ENCODE measurements around the gene MND1. TPM values are rescaled to one million over a fixed set of nuclear protein-coding genes. Genes with fewer than 3 reads are reported as not detected.

Gene MND1
- total RNA-seq, 4 donors from 2014 or later: 2.3 to 4.2 (median 3.8) TPM

- TF ChIP-seq CTCF (IDR thresholded peaks at IDR 0.05) (peak; percentile 59 to 90 (median 78)), POLR2A (IDR thresholded peaks at IDR 0.05) (no peak)
- H3K9me3 ChIP-seq: no peaks in the 10 kb centered on the region
- no peaks in the 10 kb centered on the region for H3K36me3 ChIP-seq
- peak overlapping the region in 2 of 4 donors; percentile 9 to 42 for H3K27ac ChIP-seq
- intact Hi-C loops (cut with DNase I): loop anchor here (5.0 to 10.0 kb wide), 2 partner anchors 88 to 139 kb away; partner anchors contain the start of gene MND1
- peak overlapping the region in 2 of 4 donors; percentile 15 to 29 for H3K4me3 ChIP-seq
- DNase-seq: peak; percentile 13
- 37 to 51% methylated on average over 12 of the region's 12 CpGs for WGBS, 2 donors
- H3K27me3 ChIP-seq: no peaks in the 10 kb centered on the region
- H3K4me1 ChIP-seq: peaks cover 0 to 16% (median 6%) of the 10 kb centered on the region in 3 donors
Measured at GRCh38 chr4:153432965-153433753, 88.7 kb downstream of the MND1 start.

DNA sequence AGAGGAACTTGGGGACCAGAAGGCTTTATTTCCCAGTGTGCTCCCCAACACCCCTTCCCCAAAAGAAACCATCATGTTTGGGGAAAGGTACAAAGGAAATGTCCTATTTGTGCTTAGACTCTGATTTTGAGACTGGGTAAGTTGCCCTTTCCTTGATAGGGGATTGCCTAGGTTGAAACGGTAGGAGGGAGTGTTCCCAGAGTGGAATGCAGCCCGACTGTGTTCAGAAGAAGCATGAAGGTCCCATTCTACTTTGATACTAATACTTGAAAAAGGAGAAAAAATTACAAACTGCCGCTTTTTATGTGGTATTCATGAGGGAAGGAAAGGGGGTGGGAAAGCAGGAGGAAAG lies 89.2 kb downstream of the MND1 start:
- intact Hi-C loops (cut with DNase I): loop anchor here (5.0 to 10.0 kb wide), 2 partner anchors 89 to 139 kb away; partner anchors contain the start of gene MND1
- Histone ChIP-seq H3K4me3 (peak overlapping the region in 1 of 4 donors; percentile 29), H3K27ac (peak overlapping the region in 2 of 4 donors; percentile 9 to 42), H3K9me3 (no peaks in the 10 kb centered on the region), H3K4me1 (peaks cover 0 to 15% (median 6%) of the 10 kb centered on the region in 3 donors), H3K36me3 (no peaks in the 10 kb centered on the region), H3K27me3 (no peaks in the 10 kb centered on the region)
- TF ChIP-seq POLR2A (IDR thresholded peaks at IDR 0.05) (no peak), CTCF (IDR thresholded peaks at IDR 0.05) (no peak)
- DNase-seq: no peak
- WGBS, 2 donors: 49 to 61% methylated on average over 3 of the region's 3 CpGs

DNA sequence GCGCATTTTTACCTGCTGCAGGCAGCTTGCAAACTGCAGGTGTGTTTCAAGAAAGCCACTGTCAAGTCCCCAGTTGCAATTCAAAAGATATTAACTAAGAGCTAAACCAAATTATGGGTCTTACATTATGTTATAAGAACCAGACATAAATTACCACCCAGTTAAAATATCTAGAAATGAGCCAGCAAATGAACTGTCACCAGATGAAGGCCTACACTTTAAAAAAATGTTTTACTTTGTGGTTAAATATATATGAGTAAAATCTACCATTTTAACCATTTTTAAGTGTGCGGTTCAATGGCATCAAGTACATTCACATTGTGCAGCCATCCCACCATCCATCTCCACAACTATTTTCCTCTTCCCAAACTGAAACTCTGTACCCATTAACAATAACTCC lies 89.7 kb downstream of the MND1 start:
- intact Hi-C loops (cut with DNase I): loop anchor here (5.0 to 10.0 kb wide), 2 partner anchors 89 to 138 kb away; partner anchors contain the start of gene MND1
- no peak for DNase-seq
- no peaks in the 10 kb centered on the region for H3K9me3 ChIP-seq
- H3K4me3 ChIP-seq: no peak overlapping the region
- TF ChIP-seq CTCF (IDR thresholded peaks at IDR 0.05) (no peak), POLR2A (IDR thresholded peaks at IDR 0.05) (no peak)
- peaks cover 0 to 15% (median 6%) of the 10 kb centered on the region in 3 donors for H3K4me1 ChIP-seq
- no peak overlapping the region for H3K27ac ChIP-seq
- H3K36me3 ChIP-seq: no peaks in the 10 kb centered on the region
- WGBS, 2 donors: 44 to 46% methylated on average over 2 of the region's 2 CpGs
- H3K27me3 ChIP-seq: no peaks in the 10 kb centered on the region

DNA sequence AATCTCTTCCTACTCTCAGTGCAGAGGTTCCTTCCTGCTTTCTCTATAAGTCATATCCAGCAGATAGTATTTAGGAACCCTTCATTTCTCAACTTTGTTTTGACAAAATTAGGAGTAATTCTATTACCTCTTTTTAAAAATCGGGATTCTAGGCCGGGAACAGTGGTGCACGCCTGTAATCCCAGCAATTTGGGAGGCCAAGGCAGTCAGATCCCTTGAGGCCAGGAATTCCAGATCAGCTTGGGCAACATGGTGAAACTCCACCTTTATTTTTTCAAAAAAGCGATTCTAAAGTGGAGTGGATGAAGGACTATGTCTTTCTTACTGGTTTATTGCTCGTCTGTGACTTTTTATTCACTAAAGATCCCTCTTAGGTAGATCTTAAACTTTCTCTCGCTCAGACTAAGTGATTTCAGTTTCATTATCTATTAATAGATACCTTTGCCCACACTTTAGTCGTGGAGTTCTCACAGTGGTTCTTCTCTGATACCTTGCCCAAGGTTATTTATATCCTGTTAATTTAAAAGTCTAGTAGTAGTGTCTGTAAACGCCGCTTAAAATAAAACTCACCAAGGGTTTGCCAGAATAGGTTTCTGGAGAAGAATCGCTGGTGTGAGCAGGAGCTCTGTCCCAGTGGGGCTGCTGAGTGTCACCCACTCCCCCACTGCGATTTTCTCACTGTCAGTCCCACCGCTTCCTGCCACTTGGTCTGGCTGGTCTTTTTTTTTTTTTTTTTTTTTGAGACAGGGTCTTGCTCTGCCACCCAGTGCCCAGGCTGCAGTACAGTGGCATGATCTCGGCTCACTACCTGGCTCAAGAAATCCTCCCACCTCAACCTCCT lies 94.6 kb downstream of the MND1 start:
- Histone ChIP-seq H3K27ac (peak overlapping the region in 1 of 4 donors; percentile 10), H3K27me3 (no peaks in the 10 kb centered on the region), H3K36me3 (no peaks in the 10 kb centered on the region), H3K4me3 (peak overlapping the region in 2 of 4 donors; percentile 0 to 40), H3K9me3 (no peaks in the 10 kb centered on the region), H3K4me1 (no peaks in the 10 kb centered on the region)
- TF ChIP-seq POLR2A (IDR thresholded peaks at IDR 0.05): no peak
- no peak for TF ChIP-seq CTCF (IDR thresholded peaks at IDR 0.05)
- no peak for DNase-seq
- intact Hi-C loops (cut with DNase I): loop anchor here (10.0 kb wide), 1 partner anchor 94 kb away; the partner anchor contains the start of gene MND1
- WGBS, 2 donors: 50 to 75% methylated on average over 13 of the region's 13 CpGs

All from esophagus squamous epithelium (tissue), 5 donors.